ENCODE results near the gene SORCS3. TPM values are rescaled to one million over a fixed set of nuclear protein-coding genes. Genes with fewer than 3 reads are reported as not detected.

SORCS3 gene
- total RNA-seq, 1 donor from 2014 or later, result not detected

GRCh38 chr10:104966563-104967297 is 325.6 kb downstream of the SORCS3 start:
- no peaks in the 10 kb centered on the region for H3K36me3 ChIP-seq (ENCODE audit: control insufficient read depth, insufficient read depth, low read length)
- no peak for TF ChIP-seq CTCF (IDR thresholded peaks at IDR 0.05; ENCODE audit: insufficient read depth, low read length, severe bottlenecking)
- FAIRE-seq (no peak), DNase-seq (ENCODE audit: low read depth) (no peak)
- H3K4me3 ChIP-seq (ENCODE audit: low read depth, low read length), result no peak overlapping the region
- no peaks in the 10 kb centered on the region for H3K27me3 ChIP-seq (ENCODE audit: control insufficient read depth, insufficient read depth, low read length)

- no peaks in the 10 kb centered on the region for H3K27me3 ChIP-seq (ENCODE audit: control insufficient read depth, insufficient read depth, low read length)
- no peak for TF ChIP-seq CTCF (IDR thresholded peaks at IDR 0.05; ENCODE audit: insufficient read depth, low read length, severe bottlenecking)
- DNase-seq (ENCODE audit: low read depth) (no peak), FAIRE-seq (no peak)
- H3K4me3 ChIP-seq (ENCODE audit: low read depth, low read length), result no peak overlapping the region
- no peaks in the 10 kb centered on the region for H3K36me3 ChIP-seq (ENCODE audit: control insufficient read depth, insufficient read depth, low read length)
These were observed 339.3 kb downstream of the SORCS3 start for GRCh38 chr10:104980368-104980767.

- Histone ChIP-seq H3K4me3 (ENCODE audit: low read depth, low read length) (no peak overlapping the region), H3K36me3 (ENCODE audit: control insufficient read depth, insufficient read depth, low read length) (no peaks in the 10 kb centered on the region), H3K27me3 (ENCODE audit: control insufficient read depth, insufficient read depth, low read length) (no peaks in the 10 kb centered on the region)
- TF ChIP-seq CTCF (IDR thresholded peaks at IDR 0.05; ENCODE audit: insufficient read depth, low read length, severe bottlenecking), result no peak
- FAIRE-seq, result no peak
- no peak for DNase-seq (ENCODE audit: low read depth)
These were observed 340.9 kb downstream of the SORCS3 start for GRCh38 chr10:104981995-104982394.

- DNase-seq (ENCODE audit: low read depth) (no peak), FAIRE-seq (no peak)
- Histone ChIP-seq H3K27me3 (ENCODE audit: control insufficient read depth, insufficient read depth, low read length) (no peaks in the 10 kb centered on the region), H3K36me3 (ENCODE audit: control insufficient read depth, insufficient read depth, low read length) (no peaks in the 10 kb centered on the region), H3K4me3 (ENCODE audit: low read depth, low read length) (no peak overlapping the region)
- no peak for TF ChIP-seq CTCF (IDR thresholded peaks at IDR 0.05; ENCODE audit: insufficient read depth, low read length, severe bottlenecking)
These were observed 347.6 kb downstream of the SORCS3 start for GRCh38 chr10:104988686-104989085.

GRCh38 chr10:104989880-104990279 is 348.8 kb downstream of the SORCS3 start:
- H3K36me3 ChIP-seq (ENCODE audit: control insufficient read depth, insufficient read depth, low read length), result no peaks in the 10 kb centered on the region
- H3K4me3 ChIP-seq (ENCODE audit: low read depth, low read length), result no peak overlapping the region
- FAIRE-seq (no peak), DNase-seq (ENCODE audit: low read depth) (no peak)
- no peaks in the 10 kb centered on the region for H3K27me3 ChIP-seq (ENCODE audit: control insufficient read depth, insufficient read depth, low read length)
- no peak for TF ChIP-seq CTCF (IDR thresholded peaks at IDR 0.05; ENCODE audit: insufficient read depth, low read length, severe bottlenecking)

GRCh38 chr10:104993085-104993484 is 352.0 kb downstream of the SORCS3 start:
- DNase-seq (ENCODE audit: low read depth) (no peak), FAIRE-seq (no peak)
- Histone ChIP-seq H3K27me3 (ENCODE audit: control insufficient read depth, insufficient read depth, low read length) (no peaks in the 10 kb centered on the region), H3K4me3 (ENCODE audit: low read depth, low read length) (no peak overlapping the region), H3K36me3 (ENCODE audit: control insufficient read depth, insufficient read depth, low read length) (no peaks in the 10 kb centered on the region)
- no peak for TF ChIP-seq CTCF (IDR thresholded peaks at IDR 0.05; ENCODE audit: insufficient read depth, low read length, severe bottlenecking)

All from bronchial epithelial cell (primary cell).